K562 (cell line): ENCODE data around the gene MYO18A.

Source experiments
- CTCF ChIP-seq, 3 experiments: IDR thresholded peaks in 2 of 3; conservative IDR thresholded peaks in 1 of 3; 2 replicates each; pipeline ENCODE4 v1.5.1; 2011 to 2012; ENCODE audit warnings: low read length in 3 of 3, mild to moderate bottlenecking in 3 of 3, control low read depth in 2 of 3, improper control_type of control experiment in 1 of 3, inconsistent platforms in 1 of 3, low read depth in 1 of 3, mixed read lengths in 1 of 3, moderate library complexity in 1 of 3; ENCODE audit not compliant: insufficient read depth in 2 of 3
- FOXA1 ChIP-seq: fragments of 450-650 bp; IDR thresholded peaks from 2 replicates; pipeline ENCODE4 v1.6.1; 2016; ENCODE audit warnings: mild to moderate bottlenecking, borderline replicate concordance
- MAX ChIP-seq: sonication (generic); formaldehyde crosslinking; IDR thresholded peaks from 2 replicates; pipeline ENCODE4 v1.9.0; 2022; ENCODE audit warnings: mild to moderate bottlenecking, missing genetic modification reagents
- PREB ChIP-seq: sonication (generic); formaldehyde crosslinking; IDR thresholded peaks from 2 replicates; pipeline ENCODE4 v1.8.1; 2023; ENCODE audit warnings: mild to moderate bottlenecking, missing genetic modification reagents
- SP2 ChIP-seq: IDR thresholded peaks from 2 replicates; pipeline ENCODE4 v1.6.1; 2011; ENCODE audit warnings: mild to moderate bottlenecking, low read depth, low read length, moderate library complexity; ENCODE audit not compliant: poor library complexity, severe bottlenecking; ENCODE audit errors: extremely low read depth
- STAT6 ChIP-seq: sonication (generic); formaldehyde crosslinking; IDR thresholded peaks from 2 replicates; pipeline ENCODE4 v1.8.1; 2023; ENCODE audit warnings: mild to moderate bottlenecking, missing genetic modification reagents
- TCF15 ChIP-seq: fragments of 250-450 bp; sonication (Bioruptor Pico); IDR thresholded peaks from 2 replicates; pipeline ENCODE4 v1.8.0; 2022; ENCODE audit warnings: moderate library complexity, mild to moderate bottlenecking, inconsistent platforms
- ZNF318 ChIP-seq, 2 experiments: fragments of 450-650 bp; IDR thresholded peaks; 2 replicates each; pipeline ENCODE4 v1.6.1; 2016; ENCODE audit warnings: mild to moderate bottlenecking in 2 of 2, borderline replicate concordance in 1 of 2, low read depth in 1 of 2, moderate library complexity in 1 of 2

- TF ChIP-seq STAT6 (CRISPR knock-in tag) (no peak), CTCF (IDR thresholded peaks at IDR 0.05 in 2 of 3, conservative IDR thresholded peaks at IDR 0.05 in 1 of 3; ENCODE audit: insufficient read depth in 2 of 3, low read depth in 1 of 3, low read length in 3 of 3) (no peak), TCF15 (CRISPR knock-in tag) (no peak), MAX (CRISPR knock-in tag) (no peak), FOXA1 (no peak), ZNF318 (IDR thresholded peaks at IDR 0.05; ENCODE audit: borderline replicate concordance in 1 of 2, low read depth in 1 of 2) (no peak), SP2 (no peak), PREB (CRISPR knock-in tag) (no peak)
Measured at GRCh38 chr17:29167393-29168078, 12.7 kb downstream of the MYO18A start.
